Osteoblast (primary cell): Measurements from ENCODE around the gene DDX21. TPM values are rescaled to one million over a fixed set of nuclear protein-coding genes. Genes with fewer than 3 reads are reported as not detected.

Experiments used
- DNase-seq: peaks from one replicate; pipeline ENCODE4 v3.0.0; 2011; ENCODE audit warnings: low spot score, mixed read lengths; ENCODE audit not compliant: insufficient read length; ENCODE audit errors: missing footprints
- H2AFZ ChIP-seq: 2 replicates; pipeline ENCODE4 v1.6.0; 2011; ENCODE audit warnings: mild to moderate bottlenecking, low read length
- H3K27ac ChIP-seq: 2 replicates; pipeline ENCODE4 v1.5.1; 2011; ENCODE audit warnings: mild to moderate bottlenecking, low read depth, low read length, moderate library complexity
- H3K27me3 ChIP-seq: 2 replicates; pipeline ENCODE4 v1.6.0; 2012; ENCODE audit warnings: mild to moderate bottlenecking, control low read depth, inconsistent platforms, low read length, moderate library complexity; ENCODE audit not compliant: insufficient read depth
- H3K36me3 ChIP-seq: 2 replicates; pipeline ENCODE4 v1.5.1; 2011; ENCODE audit warnings: mild to moderate bottlenecking, low read length, control low read depth, moderate library complexity; ENCODE audit not compliant: insufficient read depth
- H3K4me1 ChIP-seq: 2 replicates; pipeline ENCODE4 v1.5.1; 2011; ENCODE audit warnings: mild to moderate bottlenecking, low read length, control low read depth, moderate library complexity; ENCODE audit not compliant: insufficient read depth
- H3K4me2 ChIP-seq: 2 replicates; pipeline ENCODE4 v1.6.0; 2011; ENCODE audit warnings: mild to moderate bottlenecking, low read length; ENCODE audit not compliant: insufficient read depth
- H3K4me3 ChIP-seq: fragments of 200-600 bp; sonication (generic); 3 replicates; pipeline ENCODE4 v1.5.1; 2012; ENCODE audit warnings: mild to moderate bottlenecking, low read length, inconsistent platforms; ENCODE audit not compliant: insufficient read depth
- H3K79me2 ChIP-seq: 2 replicates; pipeline ENCODE4 v1.6.0; 2012; ENCODE audit warnings: mild to moderate bottlenecking, low read length, control low read depth, inconsistent platforms; ENCODE audit not compliant: insufficient read depth
- H3K9me3 ChIP-seq: 2 replicates; pipeline ENCODE4 v1.5.1; 2011; ENCODE audit warnings: low read depth, low read length, control low read depth
- H4K20me1 ChIP-seq: 2 replicates; pipeline ENCODE4 v1.6.0; 2012; ENCODE audit warnings: mild to moderate bottlenecking, low read length, control low read depth; ENCODE audit not compliant: insufficient read depth
- total RNA-seq: library from RNA; depleted of rRNA; stranded (reverse); fragments of >200 nt; gene quantifications from 2 replicates; pipeline ENCODE4 v1.2.3, GENCODE V29; 2012
- TF ChIP-seq, protein P1 (sequence below): IDR thresholded peaks from 2 replicates; pipeline ENCODE4 v1.5.1; 2011; ENCODE audit warnings: mild to moderate bottlenecking, low read depth, low read length, moderate library complexity; ENCODE audit errors: extremely low read depth

DDX21 gene
- total RNA-seq, 1 donor = 61.9 TPM

GRCh38 chr10:68989317-68989990 lies 33.5 kb downstream of the DDX21 start:
- H3K4me1 ChIP-seq = peaks cover 40% of the 10 kb centered on the region
- peak overlapping the region; percentile 85 for H3K27ac ChIP-seq
- H3K4me2 ChIP-seq = peak overlapping the region; percentile 97
- H3K36me3 ChIP-seq = peaks cover 16% of the 10 kb centered on the region
- TF ChIP-seq, protein P1, sequence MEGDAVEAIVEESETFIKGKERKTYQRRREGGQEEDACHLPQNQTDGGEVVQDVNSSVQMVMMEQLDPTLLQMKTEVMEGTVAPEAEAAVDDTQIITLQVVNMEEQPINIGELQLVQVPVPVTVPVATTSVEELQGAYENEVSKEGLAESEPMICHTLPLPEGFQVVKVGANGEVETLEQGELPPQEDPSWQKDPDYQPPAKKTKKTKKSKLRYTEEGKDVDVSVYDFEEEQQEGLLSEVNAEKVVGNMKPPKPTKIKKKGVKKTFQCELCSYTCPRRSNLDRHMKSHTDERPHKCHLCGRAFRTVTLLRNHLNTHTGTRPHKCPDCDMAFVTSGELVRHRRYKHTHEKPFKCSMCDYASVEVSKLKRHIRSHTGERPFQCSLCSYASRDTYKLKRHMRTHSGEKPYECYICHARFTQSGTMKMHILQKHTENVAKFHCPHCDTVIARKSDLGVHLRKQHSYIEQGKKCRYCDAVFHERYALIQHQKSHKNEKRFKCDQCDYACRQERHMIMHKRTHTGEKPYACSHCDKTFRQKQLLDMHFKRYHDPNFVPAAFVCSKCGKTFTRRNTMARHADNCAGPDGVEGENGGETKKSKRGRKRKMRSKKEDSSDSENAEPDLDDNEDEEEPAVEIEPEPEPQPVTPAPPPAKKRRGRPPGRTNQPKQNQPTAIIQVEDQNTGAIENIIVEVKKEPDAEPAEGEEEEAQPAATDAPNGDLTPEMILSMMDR = no peak
- peaks cover 5% of the 10 kb centered on the region for H4K20me1 ChIP-seq
- H3K27me3 ChIP-seq = no peaks in the 10 kb centered on the region
- H2AFZ ChIP-seq = peak overlapping the region; percentile 89
- H3K4me3 ChIP-seq = peak overlapping the region; percentile 99
- no peak for DNase-seq
- H3K9me3 ChIP-seq = no peaks in the 10 kb centered on the region
- peaks cover 58% of the 10 kb centered on the region for H3K79me2 ChIP-seq

- Histone ChIP-seq H3K4me1 (peaks cover 45% of the 10 kb centered on the region), H3K4me3 (peak overlapping the region; percentile 23), H4K20me1 (peaks cover 5% of the 10 kb centered on the region), H3K27ac (peak overlapping the region; percentile 83), H3K9me3 (no peaks in the 10 kb centered on the region), H3K4me2 (peak overlapping the region; percentile 64), H3K79me2 (peaks cover 91% of the 10 kb centered on the region), H3K36me3 (no peaks in the 10 kb centered on the region), H3K27me3 (no peaks in the 10 kb centered on the region), H2AFZ (no peak overlapping the region)
- DNase-seq = peak; percentile 85
- TF ChIP-seq, protein P1 = no peak
Measured at GRCh38 chr10:68992636-68993440, 36.9 kb downstream of the DDX21 start.

- Histone ChIP-seq H3K27me3 (no peaks in the 10 kb centered on the region), H4K20me1 (peaks cover 5% of the 10 kb centered on the region), H3K4me2 (no peak overlapping the region), H3K9me3 (no peaks in the 10 kb centered on the region), H2AFZ (no peak overlapping the region), H3K36me3 (peaks cover 17% of the 10 kb centered on the region), H3K4me3 (no peak overlapping the region), H3K27ac (peak overlapping the region; percentile 4), H3K4me1 (peaks cover 24% of the 10 kb centered on the region), H3K79me2 (peaks cover 86% of the 10 kb centered on the region)
- TF ChIP-seq, protein P1 = no peak
- DNase-seq = no peak
Measured at GRCh38 chr10:68997211-68997610, 41.2 kb downstream of the DDX21 start.

DNA sequence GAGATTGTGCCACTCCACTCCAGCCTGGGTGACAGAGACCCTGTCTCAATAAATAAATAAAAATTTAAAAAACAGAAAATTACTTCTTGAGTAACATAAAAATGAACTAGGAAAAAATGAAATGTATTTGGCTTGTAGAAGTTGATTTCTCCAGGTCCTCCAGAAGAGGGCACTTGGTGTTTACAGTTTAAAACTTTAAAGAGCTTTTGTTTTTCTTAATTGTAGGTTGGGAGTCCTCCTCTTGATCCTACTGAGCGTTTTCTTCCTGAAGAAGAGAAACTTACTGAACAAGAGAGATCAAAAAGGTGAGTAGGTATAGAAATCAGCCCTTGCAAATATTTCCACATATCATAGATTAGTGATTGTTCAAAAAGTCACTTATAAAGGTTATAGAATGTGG lies 48.9 kb downstream of the DDX21 start:
- no peaks in the 10 kb centered on the region for H3K9me3 ChIP-seq
- peaks cover 38% of the 10 kb centered on the region for H3K79me2 ChIP-seq
- no peaks in the 10 kb centered on the region for H3K4me1 ChIP-seq
- TF ChIP-seq, protein P1 = peak; percentile 60
- H3K27ac ChIP-seq = no peak overlapping the region
- peaks cover 37% of the 10 kb centered on the region for H3K36me3 ChIP-seq
- no peak overlapping the region for H3K4me2 ChIP-seq
- no peak overlapping the region for H2AFZ ChIP-seq
- no peaks in the 10 kb centered on the region for H4K20me1 ChIP-seq
- no peak for DNase-seq
- no peaks in the 10 kb centered on the region for H3K27me3 ChIP-seq
- H3K4me3 ChIP-seq = no peak overlapping the region
